NB4 (cell line): ENCODE measurements around the gene HOXC5.

Source experiments
- MYC ChIP-seq: IDR thresholded peaks from 2 replicates; pipeline ENCODE4 v1.6.1; 2011; ENCODE audit warnings: low read depth, low read length
- POLR2A ChIP-seq: IDR thresholded peaks from 2 replicates; pipeline ENCODE4 v1.6.1; 2011; ENCODE audit warnings: mild to moderate bottlenecking; ENCODE audit not compliant: insufficient read length; ENCODE audit errors: extremely low read depth
- TF ChIP-seq, protein P1 (sequence below): IDR thresholded peaks from one replicate; pipeline ENCODE4 v1.5.1; 2012; ENCODE audit warnings: low read depth, low read length
- TF ChIP-seq, protein P2 (sequence below): IDR thresholded peaks from 2 replicates; pipeline ENCODE4 v1.6.1; 2011; ENCODE audit warnings: low read depth, low read length

DNA sequence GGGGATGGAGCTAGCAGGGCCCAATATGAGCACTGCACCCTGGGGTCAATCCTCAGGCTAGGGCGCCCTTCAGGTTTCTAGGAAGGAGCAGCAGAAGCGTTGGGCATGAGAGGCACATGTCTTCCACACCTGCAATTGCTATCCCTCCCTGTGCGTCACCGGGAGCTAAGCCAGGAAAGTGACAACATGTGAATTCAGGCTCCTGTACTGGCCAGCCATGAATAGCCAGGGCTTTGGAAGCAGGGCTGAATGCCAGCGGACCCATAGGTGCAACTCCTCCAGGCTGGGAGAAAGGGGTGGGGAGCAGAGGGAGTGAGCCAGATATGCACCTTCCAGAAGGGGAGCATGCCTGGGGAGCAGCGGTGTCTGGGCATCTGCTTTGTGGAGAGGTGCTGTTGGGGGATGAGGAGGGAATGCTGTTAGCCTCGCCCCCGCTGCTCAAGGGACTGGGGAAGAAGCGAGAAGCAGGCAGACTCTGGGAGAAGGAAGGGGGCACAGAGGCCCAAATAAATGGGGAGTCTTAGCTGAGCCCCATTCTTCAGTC is 6.1 kb downstream of the HOXC5 start:
- TF ChIP-seq, protein P1, sequence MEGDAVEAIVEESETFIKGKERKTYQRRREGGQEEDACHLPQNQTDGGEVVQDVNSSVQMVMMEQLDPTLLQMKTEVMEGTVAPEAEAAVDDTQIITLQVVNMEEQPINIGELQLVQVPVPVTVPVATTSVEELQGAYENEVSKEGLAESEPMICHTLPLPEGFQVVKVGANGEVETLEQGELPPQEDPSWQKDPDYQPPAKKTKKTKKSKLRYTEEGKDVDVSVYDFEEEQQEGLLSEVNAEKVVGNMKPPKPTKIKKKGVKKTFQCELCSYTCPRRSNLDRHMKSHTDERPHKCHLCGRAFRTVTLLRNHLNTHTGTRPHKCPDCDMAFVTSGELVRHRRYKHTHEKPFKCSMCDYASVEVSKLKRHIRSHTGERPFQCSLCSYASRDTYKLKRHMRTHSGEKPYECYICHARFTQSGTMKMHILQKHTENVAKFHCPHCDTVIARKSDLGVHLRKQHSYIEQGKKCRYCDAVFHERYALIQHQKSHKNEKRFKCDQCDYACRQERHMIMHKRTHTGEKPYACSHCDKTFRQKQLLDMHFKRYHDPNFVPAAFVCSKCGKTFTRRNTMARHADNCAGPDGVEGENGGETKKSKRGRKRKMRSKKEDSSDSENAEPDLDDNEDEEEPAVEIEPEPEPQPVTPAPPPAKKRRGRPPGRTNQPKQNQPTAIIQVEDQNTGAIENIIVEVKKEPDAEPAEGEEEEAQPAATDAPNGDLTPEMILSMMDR, result no peak
- no peak for TF ChIP-seq POLR2A
- TF ChIP-seq, protein P2, sequence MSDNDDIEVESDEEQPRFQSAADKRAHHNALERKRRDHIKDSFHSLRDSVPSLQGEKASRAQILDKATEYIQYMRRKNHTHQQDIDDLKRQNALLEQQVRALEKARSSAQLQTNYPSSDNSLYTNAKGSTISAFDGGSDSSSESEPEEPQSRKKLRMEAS, result no peak
- no peak for TF ChIP-seq MYC
